NT2/D1 (cell line): ENCODE results near the gene SMC1B.

Source experiments
- SUZ12 ChIP-seq: IDR thresholded peaks from 2 replicates; pipeline ENCODE4 v1.6.1; 2011; ENCODE audit not compliant: insufficient read length, insufficient read depth; ENCODE audit errors: extremely low read depth
- YY1 ChIP-seq: IDR thresholded peaks from 2 replicates; pipeline ENCODE4 v1.6.1; 2011; ENCODE audit not compliant: insufficient read length, insufficient read depth
- ZNF274 ChIP-seq: IDR thresholded peaks from 2 replicates; pipeline ENCODE4 v1.6.1; 2011; ENCODE audit warnings: mild to moderate bottlenecking, low read depth, low read length

GRCh38 chr22:45402466-45402985 lies 10.9 kb downstream of the SMC1B start:
- TF ChIP-seq ZNF274, result no peak
- TF ChIP-seq YY1, result no peak
- no peak for TF ChIP-seq SUZ12
